A549 (cell line): Measurements from ENCODE around the gene MROH9. TPM values are rescaled to one million over a fixed set of nuclear protein-coding genes. Genes with fewer than 3 reads are reported as not detected.
"Not testable (repeated sequence)": the region's sequence is repeated elsewhere in the genome, so short reads cannot be mapped to it uniquely, and the experiment has no call there.

ENCODE experiments used
- ATAC-seq, 2 experiments: fragments of 200-7000 bp in 1 of 2; fragments of >200 bp in 1 of 2; cut with Nextera tagmentation in 1 of 2; cut with Tn5 transposase in 1 of 2; 3 replicates each; pipeline versions ENCODE4 v1.8.0 to v1.9.1; 2018 to 2020; ENCODE audit warnings: mild to moderate bottlenecking in 1 of 2, moderate library complexity in 1 of 2
- CTCF ChIA-PET: fragments of 300-600 bp; sonication (Branson Sonifier 250); formaldehyde crosslinking; extraction: SDS; loops from one replicate; lab custom pipeline; 2021; ENCODE audit warnings: antibody characterized with exemption, inconsistent platforms; lab: Yijun Ruan, JAX
- POLR2A ChIA-PET: fragments of 350-600 bp; formaldehyde crosslinking; extraction: SDS; loops from one replicate; lab custom pipeline; 2021; ENCODE audit warnings: antibody characterized with exemption, inconsistent platforms; lab: Yijun Ruan, JAX
- DNase-seq, 2 experiments: peaks; one replicate each; pipeline versions ENCODE4 v3.0.0 to v3.0.0-alpha.2; 2011 to 2016; ENCODE audit warnings: low read depth in 1 of 2, low spot score in 1 of 2
- FAIRE-seq: peaks from 2 replicates; lab custom pipeline; 2011; peaks lifted over from hg19 to GRCh38; lab: Jason Lieb, UNC
- H3K27ac ChIP-seq, 2 experiments: fragments of >200 bp; sonication (Bioruptor Twin); formaldehyde crosslinking; 3 replicates each; pipeline ENCODE4 v1.5.1; 2016 to 2017
- H3K4me1 ChIP-seq: fragments of >200 bp; sonication (Bioruptor Twin); formaldehyde crosslinking; 3 replicates; pipeline ENCODE4 v1.6.1; 2016
- H3K4me2 ChIP-seq: fragments of >200 bp; sonication (Bioruptor Twin); formaldehyde crosslinking; 3 replicates; pipeline ENCODE4 v1.6.1; 2016
- H3K4me3 ChIP-seq: fragments of >200 bp; sonication (Bioruptor Twin); formaldehyde crosslinking; 3 replicates; pipeline ENCODE4 v1.5.1; 2016
- H3K9me3 ChIP-seq: fragments of >200 bp; sonication (Bioruptor Twin); formaldehyde crosslinking; 3 replicates; pipeline ENCODE4 v1.6.1; 2016
- BHLHE40 ChIP-seq: IDR thresholded peaks from 2 replicates; pipeline ENCODE4 v1.6.1; 2012; ENCODE audit warnings: low read depth, low read length, inconsistent platforms
- CBX2 ChIP-seq: fragments of 200-600 bp; sonication (generic); IDR thresholded peaks from 2 replicates; pipeline ENCODE4 v1.6.1; 2016; ENCODE audit warnings: low read depth, mild to moderate bottlenecking, borderline replicate concordance
- CBX8 ChIP-seq: fragments of 200-600 bp; sonication (generic); IDR thresholded peaks from 2 replicates; pipeline ENCODE4 v1.6.1; 2016
- CHD4 ChIP-seq: fragments of 200-600 bp; sonication (generic); IDR thresholded peaks from 2 replicates; pipeline ENCODE4 v1.6.1; 2016; ENCODE audit warnings: antibody characterized with exemption, mild to moderate bottlenecking, borderline replicate concordance
- HEYL ChIP-seq: fragments of 250-450 bp; sonication (Bioruptor Pico); IDR thresholded peaks from 2 replicates; pipeline ENCODE4 v1.8.0; 2021; ENCODE audit warnings: mild to moderate bottlenecking, moderate library complexity
- HOXA7 ChIP-seq: fragments of 250-450 bp; sonication (Bioruptor Pico); IDR thresholded peaks from 2 replicates; pipeline ENCODE4 v1.5.0; 2020; ENCODE audit warnings: mild to moderate bottlenecking, moderate library complexity
- JUNB ChIP-seq: fragments of >200 bp; sonication (Bioruptor Twin); formaldehyde crosslinking; IDR thresholded peaks from 2 replicates; pipeline ENCODE4 v1.6.1; 2016
- MAFK ChIP-seq: fragments of 450-650 bp; IDR thresholded peaks from 2 replicates; pipeline ENCODE4 v1.6.1; 2014; ENCODE audit not compliant: partially characterized antibody
- NR3C1 ChIP-seq: fragments of >200 bp; sonication (Bioruptor Twin); formaldehyde crosslinking; IDR thresholded peaks from 3 replicates; pipeline ENCODE4 v1.6.1; 2017
- POLR2A ChIP-seq: IDR thresholded peaks from 2 replicates; pipeline ENCODE4 v1.6.1; 2012; ENCODE audit warnings: mild to moderate bottlenecking, low read length
- RARB ChIP-seq: fragments of 250-450 bp; sonication (Bioruptor Pico); IDR thresholded peaks from 2 replicates; pipeline ENCODE4 v1.8.0; 2021; ENCODE audit warnings: mild to moderate bottlenecking, moderate library complexity
- RCOR1 ChIP-seq: fragments of 150-350 bp; IDR thresholded peaks from 2 replicates; pipeline ENCODE4 v1.6.1; 2014; ENCODE audit warnings: antibody characterized with exemption, low read length, low read depth
- RFX5 ChIP-seq: fragments of 450-650 bp; IDR thresholded peaks from 2 replicates; pipeline ENCODE4 v1.7.1; 2014; ENCODE audit warnings: antibody characterized with exemption, mild to moderate bottlenecking, moderate library complexity
- RNF2 ChIP-seq: fragments of 200-600 bp; sonication (generic); IDR thresholded peaks from 2 replicates; pipeline ENCODE4 v1.6.1; 2016; ENCODE audit warnings: low read depth, mild to moderate bottlenecking, antibody characterized with exemption, moderate library complexity, borderline replicate concordance
- SREBF2 ChIP-seq: fragments of 450-650 bp; IDR thresholded peaks from 2 replicates; pipeline ENCODE4 v1.6.1; 2014; ENCODE audit warnings: mild to moderate bottlenecking, moderate library complexity
- TP53 ChIP-seq: fragments of 250-450 bp; sonication (Bioruptor Pico); IDR thresholded peaks from 2 replicates; pipeline ENCODE4 v1.5.0; 2021; ENCODE audit warnings: mild to moderate bottlenecking, moderate library complexity
- ZC3H11A ChIP-seq: fragments of 450-650 bp; IDR thresholded peaks from 2 replicates; pipeline ENCODE4 v1.6.1; 2014; ENCODE audit warnings: antibody characterized with exemption, mild to moderate bottlenecking
- WGBS: methylation state at CpG from one replicate; pipeline ENCODE4 v1.1.6; 2017; ENCODE audit errors: missing lambda C conversion rate; 5-methylcytosine and 5-hydroxymethylcytosine counted together
- polyA plus RNA-seq, 4 experiments: library from polyadenylated mRNA; depleted of rRNA in 3 of 4; stranded (reverse); fragments of >200 nt; fragmentation: RNase III in 1 of 4; extraction: RNeasy Plus Mini Kit Qiagen cat#74134 plus additional on column Dnase treatment in 1 of 4; gene quantifications; 2 replicates in 3 of 4; 3 replicates in 1 of 4; pipeline ENCODE4 v1.2.3, GENCODE V29; 2011 to 2017
- TF ChIP-seq, protein P1 (sequence below): IDR thresholded peaks from 2 replicates; pipeline ENCODE4 v1.6.1; 2012
- TF ChIP-seq, protein P2 (sequence below): fragments of 200-600 bp; sonication (generic); IDR thresholded peaks from 2 replicates; pipeline ENCODE4 v1.6.1; 2016; ENCODE audit warnings: antibody characterized with exemption, mild to moderate bottlenecking, moderate library complexity
- TF ChIP-seq, protein P3 (sequence below): fragments of 450-650 bp; IDR thresholded peaks from 2 replicates; pipeline ENCODE4 v1.6.1; 2014; ENCODE audit warnings: antibody characterized with exemption

Gene MROH9
- polyA plus RNA-seq, 2 of the 4 experiments (the other 2 are of a cell fraction), result not detected

DNA sequence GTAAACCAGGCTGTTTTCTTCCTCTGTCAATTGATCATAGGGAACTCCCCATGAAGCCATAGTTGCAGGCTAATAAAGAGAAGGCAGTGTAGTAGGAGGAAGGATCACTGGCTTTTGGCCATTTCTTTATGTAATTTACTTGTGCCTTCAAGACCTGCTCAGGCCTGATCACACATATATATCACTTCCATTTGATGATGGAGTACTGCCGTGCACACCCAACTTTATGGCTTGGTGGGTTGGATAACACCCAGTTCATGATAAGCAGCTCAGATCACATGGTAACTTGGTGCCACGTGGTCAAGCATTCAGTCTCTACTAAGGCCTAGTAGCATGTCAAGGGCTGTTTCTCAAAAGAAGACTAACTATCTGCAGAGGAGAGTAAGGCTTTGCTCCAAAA lies 4.1 kb downstream of the MROH9 start (continued):
- TF ChIP-seq, protein P1, sequence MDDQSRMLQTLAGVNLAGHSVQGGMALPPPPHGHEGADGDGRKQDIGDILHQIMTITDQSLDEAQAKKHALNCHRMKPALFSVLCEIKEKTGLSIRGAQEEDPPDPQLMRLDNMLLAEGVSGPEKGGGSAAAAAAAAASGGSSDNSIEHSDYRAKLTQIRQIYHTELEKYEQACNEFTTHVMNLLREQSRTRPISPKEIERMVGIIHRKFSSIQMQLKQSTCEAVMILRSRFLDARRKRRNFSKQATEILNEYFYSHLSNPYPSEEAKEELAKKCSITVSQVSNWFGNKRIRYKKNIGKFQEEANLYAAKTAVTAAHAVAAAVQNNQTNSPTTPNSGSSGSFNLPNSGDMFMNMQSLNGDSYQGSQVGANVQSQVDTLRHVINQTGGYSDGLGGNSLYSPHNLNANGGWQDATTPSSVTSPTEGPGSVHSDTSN, result no peak
- no peak for TF ChIP-seq RARB (CRISPR knock-in tag)
- TF ChIP-seq POLR2A, result no peak
- TF ChIP-seq, protein P2, sequence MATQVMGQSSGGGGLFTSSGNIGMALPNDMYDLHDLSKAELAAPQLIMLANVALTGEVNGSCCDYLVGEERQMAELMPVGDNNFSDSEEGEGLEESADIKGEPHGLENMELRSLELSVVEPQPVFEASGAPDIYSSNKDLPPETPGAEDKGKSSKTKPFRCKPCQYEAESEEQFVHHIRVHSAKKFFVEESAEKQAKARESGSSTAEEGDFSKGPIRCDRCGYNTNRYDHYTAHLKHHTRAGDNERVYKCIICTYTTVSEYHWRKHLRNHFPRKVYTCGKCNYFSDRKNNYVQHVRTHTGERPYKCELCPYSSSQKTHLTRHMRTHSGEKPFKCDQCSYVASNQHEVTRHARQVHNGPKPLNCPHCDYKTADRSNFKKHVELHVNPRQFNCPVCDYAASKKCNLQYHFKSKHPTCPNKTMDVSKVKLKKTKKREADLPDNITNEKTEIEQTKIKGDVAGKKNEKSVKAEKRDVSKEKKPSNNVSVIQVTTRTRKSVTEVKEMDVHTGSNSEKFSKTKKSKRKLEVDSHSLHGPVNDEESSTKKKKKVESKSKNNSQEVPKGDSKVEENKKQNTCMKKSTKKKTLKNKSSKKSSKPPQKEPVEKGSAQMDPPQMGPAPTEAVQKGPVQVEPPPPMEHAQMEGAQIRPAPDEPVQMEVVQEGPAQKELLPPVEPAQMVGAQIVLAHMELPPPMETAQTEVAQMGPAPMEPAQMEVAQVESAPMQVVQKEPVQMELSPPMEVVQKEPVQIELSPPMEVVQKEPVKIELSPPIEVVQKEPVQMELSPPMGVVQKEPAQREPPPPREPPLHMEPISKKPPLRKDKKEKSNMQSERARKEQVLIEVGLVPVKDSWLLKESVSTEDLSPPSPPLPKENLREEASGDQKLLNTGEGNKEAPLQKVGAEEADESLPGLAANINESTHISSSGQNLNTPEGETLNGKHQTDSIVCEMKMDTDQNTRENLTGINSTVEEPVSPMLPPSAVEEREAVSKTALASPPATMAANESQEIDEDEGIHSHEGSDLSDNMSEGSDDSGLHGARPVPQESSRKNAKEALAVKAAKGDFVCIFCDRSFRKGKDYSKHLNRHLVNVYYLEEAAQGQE, result no peak
- no peak for TF ChIP-seq HOXA7 (CRISPR knock-in tag)
- no peak for TF ChIP-seq CHD4
- TF ChIP-seq, all 56 proteins: peak for 0

DNA sequence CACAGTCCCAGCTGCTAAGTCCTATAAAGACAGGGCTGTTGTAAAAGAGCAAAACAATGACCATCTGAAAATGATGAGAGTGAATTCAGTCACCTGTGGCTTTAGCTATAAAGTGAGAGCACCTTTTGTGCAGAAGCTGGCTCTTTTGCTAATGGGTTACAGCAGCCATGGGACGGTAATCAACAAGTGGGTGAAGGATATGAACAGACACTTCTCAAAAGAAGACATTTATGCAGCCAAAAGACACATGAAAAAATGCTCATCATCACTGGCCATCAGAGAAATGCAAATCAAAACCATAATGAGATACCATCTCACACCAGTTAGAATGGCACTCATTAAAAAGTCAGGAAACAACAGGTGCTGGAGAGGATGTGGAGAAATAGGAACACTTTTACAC lies 16.4 kb downstream of the MROH9 start:
- ATAC-seq, CTCF ChIA-PET, H3K4me3 ChIP-seq, H3K4me2 ChIP-seq, H3K4me1 ChIP-seq, H3K9me3 ChIP-seq, FAIRE-seq, POLR2A ChIA-PET, H3K27ac ChIP-seq, DNase-seq: not testable (repeated sequence)
- WGBS, result 5% methylated on average over 1 of the region's 1 CpG

DNA sequence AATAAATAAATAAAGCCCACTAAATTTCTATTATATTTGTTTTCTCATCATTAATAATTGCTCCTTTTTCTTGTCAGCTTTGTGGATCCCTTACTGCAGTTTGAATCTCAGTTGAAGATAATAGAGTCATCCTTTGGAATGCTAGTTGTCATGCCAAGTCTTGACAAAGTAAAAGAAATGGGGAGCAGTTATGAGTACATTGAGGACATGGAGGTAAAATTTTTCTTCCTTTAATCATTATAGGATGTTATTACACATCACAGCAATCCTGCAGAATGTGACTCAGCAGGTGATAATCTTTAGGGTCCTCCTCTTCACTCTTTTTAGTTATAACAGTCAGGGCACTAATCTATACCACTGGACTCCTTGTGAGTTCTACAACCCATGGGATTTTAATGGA lies 24.1 kb downstream of the MROH9 start:
- DNase-seq, result no peak
- FAIRE-seq, result no peak
- CTCF ChIA-PET, result no interaction called here
- no peak overlapping the region for H3K27ac ChIP-seq
- H3K9me3 ChIP-seq, result no peaks in the 10 kb centered on the region
- H3K4me3 ChIP-seq, result no peak overlapping the region
- H3K4me2 ChIP-seq, result no peak overlapping the region
- TF ChIP-seq CBX2, result no peak
- TF ChIP-seq JUNB, result no peak
- TF ChIP-seq HOXA7 (CRISPR knock-in tag), result no peak
- no peak for TF ChIP-seq CBX8
- TF ChIP-seq RNF2, result no peak
- no peak for TF ChIP-seq CHD4
- no peak for TF ChIP-seq RFX5
- TF ChIP-seq, protein P3, sequence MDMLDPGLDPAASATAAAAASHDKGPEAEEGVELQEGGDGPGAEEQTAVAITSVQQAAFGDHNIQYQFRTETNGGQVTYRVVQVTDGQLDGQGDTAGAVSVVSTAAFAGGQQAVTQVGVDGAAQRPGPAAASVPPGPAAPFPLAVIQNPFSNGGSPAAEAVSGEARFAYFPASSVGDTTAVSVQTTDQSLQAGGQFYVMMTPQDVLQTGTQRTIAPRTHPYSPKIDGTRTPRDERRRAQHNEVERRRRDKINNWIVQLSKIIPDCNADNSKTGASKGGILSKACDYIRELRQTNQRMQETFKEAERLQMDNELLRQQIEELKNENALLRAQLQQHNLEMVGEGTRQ, result no peak
- TF ChIP-seq HEYL (CRISPR knock-in tag), result no peak
- TF ChIP-seq, protein P1, result no peak
- TF ChIP-seq BHLHE40, result no peak
- TF ChIP-seq RCOR1, result no peak
- no peak for TF ChIP-seq TP53
- no peak for TF ChIP-seq SREBF2
- TF ChIP-seq MAFK, result no peak
- no peak for TF ChIP-seq NR3C1
- no peak for TF ChIP-seq ZC3H11A
- H3K4me1 ChIP-seq, result no peaks in the 10 kb centered on the region
- no peak for ATAC-seq
- POLR2A ChIA-PET, result no interaction called here
